Heart right ventricle (tissue), 16 donors: ENCODE data around the gene SLC41A2. TPM values are rescaled to one million over a fixed set of nuclear protein-coding genes. Genes with fewer than 3 reads are reported as not detected.
A peak's percentile ranks its signal among the peaks of the same experiment; 100 is the strongest.

ENCODE experiments used
- ATAC-seq, 8 donors: fragments of 200-7000 bp; cut with Tn5 transposase; one replicate each; pipeline ENCODE4 v1.9.1; 2020; ENCODE audit warnings: mild to moderate bottlenecking in 8 of 8, moderate library complexity in 8 of 8, moderate number of reproducible peaks in 1 of 8
- DNase-seq, 2 donors: peaks; one replicate each; pipeline ENCODE4 v3.0.0-alpha.2; 2020
- H3K27ac ChIP-seq, 10 donors: fragments of 200-600 bp; sonication (generic) in 2 of 10; one replicate each; pipeline versions ENCODE4 v1.5.0 to v1.8.0; 2020 to 2022; ENCODE audit warnings: mild to moderate bottlenecking in 3 of 10
- H3K27me3 ChIP-seq, 7 donors: fragments of 200-600 bp; one replicate each; pipeline ENCODE4 v1.8.0; 2021 to 2022; ENCODE audit warnings: mild to moderate bottlenecking in 2 of 7
- H3K36me3 ChIP-seq, 9 donors: fragments of 200-600 bp; sonication (generic) in 1 of 9; one replicate each; pipeline versions ENCODE4 v1.5.0 to v1.8.0; 2020 to 2022; ENCODE audit warnings: mild to moderate bottlenecking in 2 of 9
- H3K4me1 ChIP-seq, 9 donors: fragments of 200-600 bp; sonication (generic) in 1 of 9; one replicate each; pipeline versions ENCODE4 v1.5.0 to v1.8.0; 2020 to 2022; ENCODE audit warnings: mild to moderate bottlenecking in 4 of 9
- H3K4me3 ChIP-seq, 10 donors: fragments of 200-600 bp; sonication (generic) in 2 of 10; one replicate each; pipeline versions ENCODE4 v1.5.0 to v1.8.0; 2020 to 2022; ENCODE audit warnings: mild to moderate bottlenecking in 7 of 10, moderate library complexity in 2 of 10
- H3K9me3 ChIP-seq, 11 donors: fragments of 200-600 bp in 10 of 11; sonication (generic) in 2 of 11; one replicate each; pipeline versions ENCODE4 v1.5.0 to v1.8.0; 2013 to 2022; ENCODE audit warnings: mild to moderate bottlenecking in 2 of 11, control low read depth in 1 of 11, moderate library complexity in 1 of 11
- WGBS, 2 donors: extraction: QIAGEN DNeasy Blood & Tissue Kit; methylation state at CpG; one replicate each; pipeline ENCODE4 v1.1.7; 2013; ENCODE audit warnings: inconsistent platforms in 1 of 2; 5-methylcytosine and 5-hydroxymethylcytosine counted together
- intact Hi-C, 10 donors: fragments of 100-400 bp; cut with DNase I; formaldehyde crosslinking; loops; one replicate each; pipeline versions ENCODE4 v1.11.1 to v1.14.2; 2022
- polyA plus RNA-seq, 2 donors: library from polyadenylated mRNA; stranded (reverse); fragments of 200-250 nt; gene quantifications; one replicate each; pipeline ENCODE4 v1.2.3, GENCODE V29; 2013
- total RNA-seq, 10 donors: library from RNA; stranded (reverse); fragmentation: NEBNext Ultra II Directional in 3 of 10; extraction: Animal tissue kit (Norgen Biotek cat#: 25700) in 3 of 10; gene quantifications; one replicate each; pipeline versions ENCODE4 v1.2.1 to v1.2.4, GENCODE V29; 2021 to 2023
- TF ChIP-seq, protein P1 (sequence below), 9 donors: fragments of 200-600 bp; sonication (generic) in 2 of 9; IDR thresholded peaks; one replicate each; pipeline versions ENCODE4 v1.5.0 to v1.8.0; 2021 to 2022; ENCODE audit warnings: antibody characterized with exemption in 9 of 9, mild to moderate bottlenecking in 5 of 9, moderate library complexity in 1 of 9
- donor health status: Arrhythmogenic right ventricular cardiomyopathy.
- donor health status: ischemic (EF 13 %, LVEDD 7.1; RV severe dilation, severe dysfunction).
- donor health status: healthy with polysubstance abuse.
- donor health status: DM: no; HTN: yes; CAD: no.
- donor health status: DM: no; HTN: no; CAD: no.
- donor health status: ischemic (EF 25% LVEDD 6.9; RV normal size, moderate dysfunction).
- donor health status: ischemic (EF 25% LVEDD 5.7; RV mildly dilated, moderate dysfunction).
- donor health status: healthy.
- donor health status: DM: yes; HTN: yes; CAD: no.
- donor health status: Ischemic cardiomyopathy.
- donor health status: ischemic (EF 35%, LVEDD 5.7; RV mildly dilated, moderate dysfunction).
- donor health status: nonischemic (EF 11% LVEDD 7.7; RV severe dilation, severe dysfunction).
- donor health status: DM: yes; HTN: yes; CAD: no.
- donor health status: PGD.
- donor health status: ischemic (EF 29% LVEDD 5.4; RV normal size, mild dysfunction).
- donor health status: nonischemic (EF 23%, LVEDD 6.1; RV moderate dilation, normal function).

The SLC41A2 gene
- total and polyA plus RNA-seq, 12 donors: 0.37 to 9.2 (median 2.9) TPM

- TF ChIP-seq, protein P1, sequence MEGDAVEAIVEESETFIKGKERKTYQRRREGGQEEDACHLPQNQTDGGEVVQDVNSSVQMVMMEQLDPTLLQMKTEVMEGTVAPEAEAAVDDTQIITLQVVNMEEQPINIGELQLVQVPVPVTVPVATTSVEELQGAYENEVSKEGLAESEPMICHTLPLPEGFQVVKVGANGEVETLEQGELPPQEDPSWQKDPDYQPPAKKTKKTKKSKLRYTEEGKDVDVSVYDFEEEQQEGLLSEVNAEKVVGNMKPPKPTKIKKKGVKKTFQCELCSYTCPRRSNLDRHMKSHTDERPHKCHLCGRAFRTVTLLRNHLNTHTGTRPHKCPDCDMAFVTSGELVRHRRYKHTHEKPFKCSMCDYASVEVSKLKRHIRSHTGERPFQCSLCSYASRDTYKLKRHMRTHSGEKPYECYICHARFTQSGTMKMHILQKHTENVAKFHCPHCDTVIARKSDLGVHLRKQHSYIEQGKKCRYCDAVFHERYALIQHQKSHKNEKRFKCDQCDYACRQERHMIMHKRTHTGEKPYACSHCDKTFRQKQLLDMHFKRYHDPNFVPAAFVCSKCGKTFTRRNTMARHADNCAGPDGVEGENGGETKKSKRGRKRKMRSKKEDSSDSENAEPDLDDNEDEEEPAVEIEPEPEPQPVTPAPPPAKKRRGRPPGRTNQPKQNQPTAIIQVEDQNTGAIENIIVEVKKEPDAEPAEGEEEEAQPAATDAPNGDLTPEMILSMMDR (IDR thresholded peaks at IDR 0.05): no peak
Measured at GRCh38 chr12:104921340-104921739, 36.8 kb downstream of the SLC41A2 start.

DNA sequence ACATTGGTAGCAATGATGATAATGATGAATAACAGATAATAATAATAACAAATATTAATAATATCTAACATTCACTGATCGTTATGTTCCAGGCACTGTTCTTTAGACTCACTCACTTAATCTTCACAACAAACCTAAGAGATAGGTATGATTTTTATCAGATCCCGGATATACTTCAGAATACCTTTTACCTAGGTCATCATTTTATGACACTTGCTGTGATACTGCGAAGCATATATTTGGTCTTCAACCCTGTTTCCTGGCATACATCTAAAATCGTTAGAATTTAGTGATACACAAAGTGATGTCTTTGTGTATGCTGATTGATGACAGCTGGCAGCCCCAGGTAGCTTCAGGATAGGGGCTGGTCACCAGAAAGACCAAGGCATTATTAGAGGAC is 46.1 kb downstream of the SLC41A2 start:
- Histone ChIP-seq H3K27ac (no peak overlapping the region), H3K9me3 (no peaks in the 10 kb centered on the region), H3K4me1 (peaks cover 0 to 4% (median 0%) of the 10 kb centered on the region in 9 donors), H3K4me3 (no peak overlapping the region), H3K27me3 (no peaks in the 10 kb centered on the region), H3K36me3 (no peaks in the 10 kb centered on the region)
- DNase-seq (no peak), ATAC-seq (no peak)
- 89 to 90% methylated on average over 4 of the region's 4 CpGs for WGBS, 2 donors
- TF ChIP-seq, protein P1 (IDR thresholded peaks at IDR 0.05): no peak
- intact Hi-C loops: no loop called here

More at GRCh38 chr12:104921340-104921739, 36.8 kb downstream of the SLC41A2 start:
- no peaks in the 10 kb centered on the region for H3K27me3 ChIP-seq
- H3K4me3 ChIP-seq: no peak overlapping the region
- H3K36me3 ChIP-seq: no peaks in the 10 kb centered on the region
- H3K4me1 ChIP-seq: no peaks in the 10 kb centered on the region
- DNase-seq (no peak), ATAC-seq (no peak)
- peaks cover 0 to 24% (median 8%) of the 10 kb centered on the region in 11 donors for H3K9me3 ChIP-seq
- intact Hi-C loops: no loop called here
- no peak overlapping the region for H3K27ac ChIP-seq

DNA sequence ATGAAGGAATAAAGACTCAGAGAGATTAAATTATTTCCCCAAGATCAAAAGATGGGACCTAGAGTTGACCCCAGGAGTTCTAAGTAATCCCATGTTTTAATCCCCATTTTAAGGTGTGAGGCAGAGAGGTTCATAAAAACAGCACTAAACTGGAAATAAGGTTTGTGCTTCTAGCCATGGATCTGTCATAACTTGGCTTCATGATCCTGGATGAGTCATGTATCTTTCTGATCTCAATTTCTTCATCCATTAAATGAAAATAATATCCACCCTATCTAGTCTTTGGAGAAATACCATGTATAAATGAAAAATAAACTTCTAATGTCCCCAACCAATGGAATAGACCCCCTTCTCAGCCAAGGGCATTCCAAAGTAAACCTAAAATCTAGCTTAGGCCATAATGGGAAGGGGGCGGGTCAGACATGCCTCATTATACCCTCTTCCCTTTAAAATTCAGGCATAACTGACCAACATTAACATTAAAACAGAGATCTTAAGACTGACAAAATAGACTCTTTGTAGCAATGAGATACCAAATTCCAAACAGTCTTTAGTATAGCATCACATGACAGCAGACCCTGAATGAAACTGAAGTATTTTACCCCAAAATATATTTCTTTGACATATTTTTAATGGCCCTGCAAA is 47.8 kb downstream of the SLC41A2 start:
- WGBS, 2 donors: 97 to 98% methylated on average over 1 of the region's 1 CpG
- Histone ChIP-seq H3K27ac (no peak overlapping the region), H3K27me3 (no peaks in the 10 kb centered on the region), H3K9me3 (no peaks in the 10 kb centered on the region), H3K36me3 (no peaks in the 10 kb centered on the region), H3K4me1 (peaks cover 0 to 4% (median 0%) of the 10 kb centered on the region in 9 donors), H3K4me3 (no peak overlapping the region)
- intact Hi-C loops: no loop called here
- TF ChIP-seq, protein P1 (IDR thresholded peaks at IDR 0.05): no peak
- ATAC-seq (no peak), DNase-seq (no peak)

DNA sequence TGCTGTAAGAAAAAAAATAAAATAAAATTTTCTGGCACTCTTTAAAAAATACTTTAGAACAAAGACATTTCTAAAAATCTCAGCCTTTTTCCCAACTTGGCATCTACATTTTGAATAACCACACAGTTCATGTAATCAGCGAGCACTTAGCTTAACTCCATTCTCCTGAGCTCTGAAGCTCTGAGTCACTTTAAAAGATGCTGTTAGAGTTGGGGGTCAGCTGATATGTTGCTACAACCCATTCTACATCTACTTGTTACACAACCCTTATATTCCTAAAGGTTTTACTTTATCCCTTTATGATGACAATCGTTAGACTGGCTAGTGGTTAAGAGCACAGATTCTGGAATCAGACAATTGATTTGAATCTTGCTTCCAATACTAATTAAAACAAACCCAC is 48.3 kb downstream of the SLC41A2 start:
- H3K4me3 ChIP-seq: no peak overlapping the region
- ATAC-seq: peak in 1 of 8 donors; percentile 42
- no peaks in the 10 kb centered on the region for H3K36me3 ChIP-seq
- peaks cover 0 to 4% (median 0%) of the 10 kb centered on the region in 9 donors for H3K4me1 ChIP-seq
- intact Hi-C loops: no loop called here
- H3K9me3 ChIP-seq: no peaks in the 10 kb centered on the region
- H3K27me3 ChIP-seq: no peaks in the 10 kb centered on the region
- H3K27ac ChIP-seq: no peak overlapping the region
- no peak for DNase-seq
- TF ChIP-seq, protein P1 (IDR thresholded peaks at IDR 0.05): no peak
- 84 to 89% methylated on average over 2 of the region's 2 CpGs for WGBS, 2 donors

Other genes with a start within 250 kb of the SLC41A2 start
- 10 to 100 TPM in 7 of 10 donors, 1 to 10 TPM in 3; 7.7 to 14.5 (median 12.1) TPM for gene NOPCHAP1, start 28.0 kb upstream of the SLC41A2 start, total RNA-seq
- gene NOPCHAP1, start 28.0 kb upstream of the SLC41A2 start, polyA plus RNA-seq: 1 to 10 TPM; 4.5 to 8.1 TPM
- gene ALDH1L2, start 126.2 kb upstream of the SLC41A2 start, total RNA-seq: 1 to 10 TPM; 1.1 to 3.7 (median 1.5) TPM
- gene ALDH1L2, start 126.2 kb upstream of the SLC41A2 start, polyA plus RNA-seq: 1 to 10 TPM; 1.1 to 1.7 TPM
- gene WASHC4, start 149.4 kb upstream of the SLC41A2 start, total RNA-seq: 10 to 100 TPM; 18.5 to 31.8 (median 25.3) TPM
- gene WASHC4, start 149.4 kb upstream of the SLC41A2 start, polyA plus RNA-seq: 10 to 100 TPM in 1 of 2 donors, 1 to 10 TPM in 1; 7.2 to 16.2 TPM